SW480 (cell line): Measurements from ENCODE around the gene SPANXN1.
"Not testable (repeated sequence)": the region's sequence is repeated elsewhere in the genome, so short reads cannot be mapped to it uniquely, and the experiment has no call there.

ENCODE experiments used
- DNase-seq: peaks from one replicate; pipeline ENCODE4 v3.0.0-alpha.2; 2016; ENCODE audit warnings: low spot score

SPANXN1 gene

GRCh38 chrX:145247203-145247602 lies at the start of gene SPANXN1:
SPANXN1 (plus strand) TSS chrX:145247503; CDS start chrX:145247587, 84 bp downstream.
- not testable (repeated sequence) for DNase-seq

GRCh38 chrX:145199078-145199477 lies 48.2 kb upstream of the SPANXN1 start:
- no peak for DNase-seq

GRCh38 chrX:145213504-145213903 lies 33.8 kb upstream of the SPANXN1 start:
- DNase-seq, result peak; percentile 0

- DNase-seq, result no peak
These were observed 44.9 kb downstream of the SPANXN1 start for GRCh38 chrX:145292218-145292617.
